Measurements from ENCODE around the gene EFL1. TPM values are rescaled to one million over a fixed set of nuclear protein-coding genes. Genes with fewer than 3 reads are reported as not detected.

EFL1 gene
- total and polyA plus RNA-seq, 9 of the 15 experiments (the other 6 are each of a cell fraction or from before 2014, with no cell fraction given) = 4.8 to 32.5 (median 16.9) TPM

GRCh38 chr15:82095803-82096202 lies 166.7 kb downstream of the EFL1 start:
- Histone ChIP-seq H3K79me2 (ENCODE audit: control insufficient read depth, insufficient read depth, low read length) (no peaks in the 10 kb centered on the region), H3K9me3 (replicated peaks; ENCODE audit: control insufficient read depth, insufficient read depth, low read depth, low read length) (no peaks in the 10 kb centered on the region), H3K9me1 (ENCODE audit: control insufficient read depth, insufficient read depth, low read length) (no peaks in the 10 kb centered on the region), H3K27ac (ENCODE audit: extremely low read depth, low read depth, low read length) (no peak overlapping the region), H3K4me3 (no peak overlapping the region), H3K27me3 (ENCODE audit: control insufficient read depth in 2 of 2, insufficient read depth in 2 of 2, low read length in 2 of 2) (peaks cover 10 to 14% of the 10 kb centered on the region in 2 experiments; a peak in 3 of 5 replicates), H2AFZ (ENCODE audit: low read depth, low read length) (no peak overlapping the region), H3K36me3 (ENCODE audit: control insufficient read depth, insufficient read depth, low read length) (no peaks in the 10 kb centered on the region), H3K4me1 (replicated peaks in 1 of 2; ENCODE audit: control insufficient read depth in 2 of 2, insufficient read depth in 2 of 2, low read length in 2 of 2) (peaks cover 0 to 16% of the 10 kb centered on the region in 2 experiments; a peak in 3 of 5 replicates), H3K4me2 (ENCODE audit: insufficient read depth, low read length) (no peak overlapping the region), H3K9ac (ENCODE audit: insufficient read depth in 1 of 2, low read depth in 2 of 2, low read length in 2 of 2) (no peak overlapping the region), H4K20me1 (replicated peaks; ENCODE audit: control insufficient read depth, insufficient read depth, low read length) (no peaks in the 10 kb centered on the region)
- in situ Hi-C loops (cut with MboI) = no loop called here
- BruUV-seq (replicated peaks) = no TSS peak
- no peak for TF ChIP-seq ZNF23 (CRISPR knock-in tag; IDR thresholded peaks at IDR 0.05)
- no peak for TF ChIP-seq CTBP1 (IDR thresholded peaks at IDR 0.05; ENCODE audit: borderline replicate concordance)
- TF ChIP-seq YBX1 (IDR thresholded peaks at IDR 0.05) = no peak
- no peak for TF ChIP-seq NFXL1 (CRISPR knock-in tag; IDR thresholded peaks at IDR 0.05)
- TF ChIP-seq ESRRA (IDR thresholded peaks at IDR 0.05; ENCODE audit: borderline replicate concordance, low read depth) = no peak
- no peak for TF ChIP-seq DACH1 (IDR thresholded peaks at IDR 0.05; ENCODE audit: partially characterized antibody)
- TF ChIP-seq ZNF589 (CRISPR knock-in tag; IDR thresholded peaks at IDR 0.05; ENCODE audit: low read depth) = no peak
- TF ChIP-seq NCOR1 (IDR thresholded peaks at IDR 0.05) = no peak
- TF ChIP-seq ZNF277 (CRISPR knock-in tag; IDR thresholded peaks at IDR 0.05; ENCODE audit: borderline replicate concordance) = no peak
- no peak for TF ChIP-seq ZBTB11 (CRISPR knock-in tag; IDR thresholded peaks at IDR 0.05)
- TF ChIP-seq RAD51 (IDR thresholded peaks at IDR 0.05; ENCODE audit: borderline replicate concordance, low read depth) = no peak
- TF ChIP-seq HCFC1 (IDR thresholded peaks at IDR 0.05; ENCODE audit: low read depth, low read length) = no peak
- no peak for TF ChIP-seq ZBTB34 (CRISPR knock-in tag; IDR thresholded peaks at IDR 0.05)
- no peak for TF ChIP-seq HOMEZ (CRISPR knock-in tag; IDR thresholded peaks at IDR 0.05)
- intact Hi-C loops (cut with micrococcal nuclease) = no loop called here
- FAIRE-seq (no peak), DNase-seq (ENCODE audit: extremely low read depth in 1 of 4, low spot score in 3 of 4) (no peak), ATAC-seq (no peak)
- POLR2A ChIA-PET = interaction anchor here (1.3 kb wide), 2 partner anchors 9 to 13 kb away, joined by 3 to 4 read pairs; no protein-coding TSS in a partner anchor
- CTCF ChIA-PET (ENCODE audit: low intra/inter-chr PET ratio) = no interaction called here

Data from K562 (cell line).